Measurements from ENCODE around the gene TCTN3. TPM values are rescaled to one million over a fixed set of nuclear protein-coding genes. Genes with fewer than 3 reads are reported as not detected.
"Not testable (repeated sequence)": the region's sequence is repeated elsewhere in the genome, so short reads cannot be mapped to it uniquely, and the experiment has no call there.

Gene TCTN3
- total RNA-seq, 5 donors from 2014 or later (not counting 1 experiment from before 2014, with no cell fraction given) = 16.2 to 20.2 (median 18.8) TPM

DNA sequence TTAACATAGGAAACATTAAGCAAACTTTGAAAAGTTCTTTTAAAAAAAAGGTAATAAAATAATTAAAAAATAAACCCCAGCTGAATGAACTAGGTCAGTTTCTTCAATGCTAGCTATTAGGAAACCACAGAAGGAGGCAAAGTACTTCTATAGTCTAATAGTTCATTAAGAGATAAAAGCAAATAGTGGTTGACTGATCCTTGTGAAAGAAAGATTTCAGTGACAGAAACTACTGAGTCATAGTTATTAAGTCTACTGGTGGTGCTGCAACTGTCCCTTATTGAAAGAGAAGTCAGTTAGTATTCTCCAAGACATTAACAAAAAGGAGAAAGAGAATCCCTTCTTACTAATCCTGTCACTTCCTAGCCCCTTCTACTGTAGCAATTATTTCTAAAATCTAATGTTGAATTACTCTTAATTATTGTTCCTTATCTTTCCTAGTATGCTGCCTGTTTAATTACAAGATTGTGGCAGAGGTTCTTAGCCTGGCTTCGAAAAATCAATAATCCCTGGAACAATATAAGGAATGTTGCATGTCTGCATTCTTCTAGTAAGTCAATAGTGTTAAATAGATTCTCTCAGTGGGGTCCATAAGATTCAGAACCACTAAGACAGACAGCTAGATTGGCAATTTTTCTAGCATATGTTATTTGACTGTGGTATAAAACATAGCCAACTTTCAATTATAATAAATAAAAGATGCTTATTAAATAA lies 18.2 kb downstream of the TCTN3 start:
- Histone ChIP-seq H3K4me3 (ENCODE audit: control insufficient read depth in 1 of 2, extremely low read depth in 1 of 2, low read length in 1 of 2) (no peak overlapping the region), H3K27ac (ENCODE audit: low read length) (no peak overlapping the region), H3K27me3 (replicated peaks in 1 of 2; ENCODE audit: control insufficient read depth in 2 of 2, extremely low read depth in 1 of 2, insufficient read depth in 2 of 2, low read length in 1 of 2) (no peaks in the 10 kb centered on the region), H3K4me1 (ENCODE audit: control insufficient read depth in 1 of 2, extremely low read depth in 1 of 2, insufficient read depth in 2 of 2, low read length in 2 of 2) (no peaks in the 10 kb centered on the region), H3K9me3 (no peaks in the 10 kb centered on the region), H3K36me3 (ENCODE audit: control insufficient read depth in 2 of 2, extremely low read depth in 1 of 2, insufficient read depth in 1 of 2, low read length in 1 of 2) (peaks cover 0 to 35% of the 10 kb centered on the region in 2 donors)
- Mint-ChIP-seq H3K27ac (no peak overlapping the region), H3K36me3 (peaks cover 25% of the 10 kb centered on the region), H3K27me3 (no peaks in the 10 kb centered on the region), H3K4me1 (no peaks in the 10 kb centered on the region), H3K9me3 (no peaks in the 10 kb centered on the region), H3K4me3 (no peak overlapping the region)
- no peak for DNase-seq
- POLR2A ChIA-PET = interaction anchor here in 1 of 2 donors (0.7 kb wide), 1 partner anchor 11 kb away, joined by 3 read pairs; no protein-coding TSS in a partner anchor
- ATAC-seq (replicated peaks in 1 of 4) = no peak
- CTCF ChIA-PET = interaction anchor here (0.6 to 2.6 kb wide), 3 partner anchors 18 to 21 kb away, joined by 3 to 11 read pairs (median 3); partner anchors contain the start of gene TCTN3 (in 2 of the 2)
- no CpG with 5 or more reads among the region's 1 CpG for WGBS (ENCODE audit: insufficient coverage)

DNA sequence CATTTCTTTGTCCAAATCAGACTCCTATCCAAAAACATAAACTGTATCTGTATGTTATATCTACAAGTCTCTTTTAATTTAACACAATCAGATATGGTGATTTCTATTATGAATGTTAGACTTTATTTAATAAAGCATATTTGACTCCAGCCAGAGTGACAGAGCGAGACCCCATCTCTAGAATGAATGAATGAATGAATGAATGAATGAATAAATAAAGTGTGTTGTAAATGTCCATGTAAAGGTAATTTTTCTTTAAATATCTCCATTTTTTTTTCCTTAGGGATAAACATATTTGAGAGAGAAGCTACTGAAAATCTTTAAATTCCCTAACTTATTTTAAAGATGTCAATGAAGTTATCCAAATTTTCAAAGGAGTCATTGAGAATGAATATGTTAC lies 19.1 kb downstream of the TCTN3 start:
- no peaks in the 10 kb centered on the region for H3K27me3 Mint-ChIP-seq
- ChIA-PET CTCF (interaction anchor here (0.6 to 2.6 kb wide), 3 partner anchors 19 to 43 kb away, joined by 3 to 11 read pairs (median 5); partner anchors contain the start of gene TCTN3 (in 2 of the 2)), POLR2A (interaction anchor here in 1 of 2 donors (0.7 kb wide), 1 partner anchor 10 kb away, joined by 3 read pairs; no protein-coding TSS in a partner anchor)
- no peak overlapping the region for H3K4me3 Mint-ChIP-seq
- Histone ChIP-seq H3K27ac (ENCODE audit: low read length) (no peak overlapping the region), H3K4me1 (ENCODE audit: control insufficient read depth in 1 of 2, extremely low read depth in 1 of 2, insufficient read depth in 2 of 2, low read length in 2 of 2) (no peaks in the 10 kb centered on the region), H3K4me3 (ENCODE audit: control insufficient read depth in 1 of 2, extremely low read depth in 1 of 2, low read length in 1 of 2) (no peak overlapping the region), H3K36me3 (ENCODE audit: control insufficient read depth in 2 of 2, extremely low read depth in 1 of 2, insufficient read depth in 1 of 2, low read length in 1 of 2) (peaks cover 0 to 26% of the 10 kb centered on the region in 2 donors), H3K9me3 (no peaks in the 10 kb centered on the region), H3K27me3 (replicated peaks in 1 of 2; ENCODE audit: control insufficient read depth in 2 of 2, extremely low read depth in 1 of 2, insufficient read depth in 2 of 2, low read length in 1 of 2) (no peaks in the 10 kb centered on the region)
- ATAC-seq (replicated peaks in 1 of 4) (no peak), DNase-seq (no peak)
- peaks cover 15% of the 10 kb centered on the region for H3K36me3 Mint-ChIP-seq
- H3K9me3 Mint-ChIP-seq = no peaks in the 10 kb centered on the region
- no peaks in the 10 kb centered on the region for H3K4me1 Mint-ChIP-seq
- H3K27ac Mint-ChIP-seq = no peak overlapping the region
- WGBS (ENCODE audit: insufficient coverage) = no CpG with 5 or more reads among the region's 1 CpG

DNA sequence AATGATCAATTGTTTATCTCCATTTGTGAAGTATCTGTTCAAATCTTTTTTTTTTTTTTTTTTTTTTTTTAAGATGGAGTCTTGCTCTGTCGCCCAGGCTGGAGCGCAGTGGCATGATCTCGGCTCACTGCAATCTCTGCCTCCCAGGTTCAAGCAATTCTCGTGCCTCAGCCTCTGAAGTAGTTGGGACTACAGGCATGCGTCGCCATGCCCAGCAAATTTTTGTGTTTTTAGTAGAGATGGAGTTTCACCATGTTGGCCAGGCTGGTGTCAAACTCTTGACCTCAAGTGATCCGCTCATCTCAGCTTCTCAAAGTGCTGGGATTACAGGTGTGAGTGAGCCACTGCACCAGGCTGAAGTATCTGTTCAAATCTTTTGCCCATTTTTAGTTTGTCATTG lies 21.1 kb downstream of the TCTN3 start:
- peaks cover 0 to 23% of the 10 kb centered on the region in 2 donors for H3K36me3 ChIP-seq (ENCODE audit: control insufficient read depth in 2 of 2, extremely low read depth in 1 of 2, insufficient read depth in 1 of 2, low read length in 1 of 2)
- H3K4me1 ChIP-seq (ENCODE audit: control insufficient read depth in 1 of 2, extremely low read depth in 1 of 2, insufficient read depth in 2 of 2, low read length in 2 of 2); DNase-seq; H3K27ac ChIP-seq (ENCODE audit: low read length); H3K27ac Mint-ChIP-seq; H3K4me3 ChIP-seq (ENCODE audit: control insufficient read depth in 1 of 2, extremely low read depth in 1 of 2, low read length in 1 of 2); ATAC-seq (replicated peaks in 1 of 4); H3K9me3 Mint-ChIP-seq; H3K4me3 Mint-ChIP-seq; H3K27me3 ChIP-seq (replicated peaks in 1 of 2; ENCODE audit: control insufficient read depth in 2 of 2, extremely low read depth in 1 of 2, insufficient read depth in 2 of 2, low read length in 1 of 2); H3K4me1 Mint-ChIP-seq; H3K27me3 Mint-ChIP-seq; H3K9me3 ChIP-seq: not testable (repeated sequence)
- POLR2A ChIA-PET = interaction anchor here (0.6 to 1.2 kb wide), 3 partner anchors 9 to 41 kb away, joined by 3 read pairs; no protein-coding TSS in a partner anchor
- WGBS (ENCODE audit: insufficient coverage) = 98% methylated on average over 6 of the region's 7 CpGs
- CTCF ChIA-PET = interaction anchor here in 1 of 2 donors (2.6 kb wide), 1 partner anchor 21 kb away, joined by 11 read pairs; the partner anchor contains the start of gene TCTN3
- peaks cover 28% of the 10 kb centered on the region for H3K36me3 Mint-ChIP-seq

DNA sequence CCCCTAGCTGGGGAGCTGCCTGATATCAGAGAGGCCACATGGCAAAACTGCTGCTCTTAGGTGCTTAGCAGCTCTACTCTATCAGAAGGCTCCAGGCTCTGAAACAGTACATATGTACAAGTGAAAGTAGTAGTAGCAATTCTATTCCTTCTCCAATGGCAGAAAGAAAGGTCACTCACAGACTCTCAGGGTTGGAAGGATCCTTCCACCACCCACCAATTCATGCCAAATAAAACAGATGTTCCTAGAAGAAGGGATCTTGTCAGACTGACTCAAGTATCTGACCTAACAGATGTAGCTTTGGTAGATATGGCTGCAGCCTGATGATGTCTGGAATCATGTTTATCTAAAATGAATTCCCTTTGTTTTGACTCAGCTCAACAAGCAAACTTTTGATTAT lies 29.2 kb downstream of the TCTN3 start:
- Mint-ChIP-seq H3K4me1 (no peaks in the 10 kb centered on the region), H3K27me3 (no peaks in the 10 kb centered on the region), H3K36me3 (peaks cover 20% of the 10 kb centered on the region), H3K9me3 (no peaks in the 10 kb centered on the region), H3K4me3 (no peak overlapping the region), H3K27ac (no peak overlapping the region)
- CTCF ChIA-PET = interaction anchor here in 1 of 2 donors (0.8 kb wide), 1 partner anchor 8 kb away, joined by 3 read pairs; the partner anchor contains the start of gene ALDH18A1
- no peak for DNase-seq
- H3K4me1 ChIP-seq (ENCODE audit: control insufficient read depth in 1 of 2, extremely low read depth in 1 of 2, insufficient read depth in 2 of 2, low read length in 2 of 2) = no peaks in the 10 kb centered on the region
- POLR2A ChIA-PET = interaction anchor here in 1 of 2 donors (0.6 kb wide), 1 partner anchor 10 kb away, joined by 3 read pairs; no protein-coding TSS in a partner anchor
- H3K4me3 ChIP-seq (ENCODE audit: control insufficient read depth in 1 of 2, extremely low read depth in 1 of 2, low read length in 1 of 2) = no peak overlapping the region
- no peak for ATAC-seq (replicated peaks in 1 of 4)
- no peak overlapping the region for H3K27ac ChIP-seq (ENCODE audit: low read length)
- no peaks in the 10 kb centered on the region for H3K9me3 ChIP-seq
- H3K36me3 ChIP-seq (ENCODE audit: control insufficient read depth in 2 of 2, extremely low read depth in 1 of 2, insufficient read depth in 1 of 2, low read length in 1 of 2) = peaks cover 0 to 17% of the 10 kb centered on the region in 2 donors
- H3K27me3 ChIP-seq (replicated peaks in 1 of 2; ENCODE audit: control insufficient read depth in 2 of 2, extremely low read depth in 1 of 2, insufficient read depth in 2 of 2, low read length in 1 of 2) = no peaks in the 10 kb centered on the region

DNA sequence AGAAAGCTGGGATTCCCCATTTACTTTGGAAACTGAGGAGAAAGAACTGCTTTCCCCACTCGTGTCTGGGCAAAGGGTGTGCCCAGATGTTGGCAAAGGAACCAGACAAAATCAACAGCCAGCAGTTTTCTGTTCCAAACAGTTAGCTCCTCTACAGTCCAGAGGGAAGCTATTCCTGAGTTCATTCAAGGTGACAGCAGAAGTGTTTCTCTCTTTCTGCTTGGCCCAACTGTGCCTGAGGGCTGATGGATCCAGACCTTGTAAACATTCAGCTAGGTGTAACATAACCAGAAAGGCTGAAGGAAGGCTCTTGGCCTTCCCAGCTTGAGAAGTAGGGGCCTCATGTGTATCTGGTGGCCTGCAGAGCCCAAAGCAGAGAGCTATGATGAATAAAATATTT lies 30.2 kb downstream of the TCTN3 start:
- Histone ChIP-seq H3K27ac (ENCODE audit: low read length) (no peak overlapping the region), H3K4me3 (ENCODE audit: control insufficient read depth in 1 of 2, extremely low read depth in 1 of 2, low read length in 1 of 2) (no peak overlapping the region), H3K4me1 (ENCODE audit: control insufficient read depth in 1 of 2, extremely low read depth in 1 of 2, insufficient read depth in 2 of 2, low read length in 2 of 2) (no peaks in the 10 kb centered on the region), H3K36me3 (ENCODE audit: control insufficient read depth in 2 of 2, extremely low read depth in 1 of 2, insufficient read depth in 1 of 2, low read length in 1 of 2) (peaks cover 0 to 12% of the 10 kb centered on the region in 2 donors), H3K9me3 (no peaks in the 10 kb centered on the region), H3K27me3 (replicated peaks in 1 of 2; ENCODE audit: control insufficient read depth in 2 of 2, extremely low read depth in 1 of 2, insufficient read depth in 2 of 2, low read length in 1 of 2) (no peaks in the 10 kb centered on the region)
- POLR2A ChIA-PET = interaction anchor here in 1 of 2 donors (1.0 kb wide), 1 partner anchor 10 kb away, joined by 3 read pairs; no protein-coding TSS in a partner anchor
- no peak for ATAC-seq (replicated peaks in 1 of 4)
- WGBS (ENCODE audit: insufficient coverage) = 78% methylated on average over 1 of the region's 1 CpG
- no peaks in the 10 kb centered on the region for H3K27me3 Mint-ChIP-seq
- no peak overlapping the region for H3K4me3 Mint-ChIP-seq
- no peak overlapping the region for H3K27ac Mint-ChIP-seq
- CTCF ChIA-PET = interaction anchor here in 1 of 2 donors (0.6 kb wide), 1 partner anchor 187 kb away, joined by 3 read pairs; no protein-coding TSS in a partner anchor
- H3K36me3 Mint-ChIP-seq = peaks cover 14% of the 10 kb centered on the region
- H3K4me1 Mint-ChIP-seq = no peaks in the 10 kb centered on the region
- DNase-seq = no peak
- H3K9me3 Mint-ChIP-seq = no peaks in the 10 kb centered on the region

DNA sequence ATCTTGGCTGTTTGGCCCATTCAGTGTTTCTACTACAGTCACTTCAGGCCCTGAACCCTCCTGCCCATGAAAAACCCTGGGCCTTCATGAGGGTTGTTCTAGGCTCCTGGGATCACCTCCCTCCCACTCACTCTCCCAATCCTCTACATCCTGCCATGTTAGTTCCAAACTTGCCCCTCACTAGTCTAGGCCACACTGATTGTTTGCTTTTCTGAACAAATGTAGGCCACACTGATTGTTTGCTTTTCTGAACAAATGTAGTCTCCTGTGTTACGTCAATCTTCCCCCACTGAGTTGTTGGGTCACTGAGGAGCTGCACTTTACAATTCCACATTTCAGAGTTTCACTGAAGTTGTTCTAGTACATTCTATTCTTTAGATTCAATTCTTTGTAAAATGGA lies 31.9 kb downstream of the TCTN3 start:
- no peak overlapping the region for H3K4me3 Mint-ChIP-seq
- no CpG with 5 or more reads among the region's 1 CpG for whole genome bisulfite sequencing (ENCODE audit: insufficient coverage)
- no peak overlapping the region for H3K27ac ChIP-seq (ENCODE audit: low read length)

More for the DNA sequence above, 31.9 kb downstream of the TCTN3 start:
- ChIA-PET POLR2A (interaction anchor here in 1 of 2 donors (0.5 kb wide), 1 partner anchor 1830 kb away, joined by 7 read pairs; no protein-coding TSS in a partner anchor), CTCF (no interaction called here)
- no peak for ATAC-seq (replicated peaks in 1 of 4)
- H3K27me3 Mint-ChIP-seq = no peaks in the 10 kb centered on the region
- H3K36me3 Mint-ChIP-seq = peaks cover 3% of the 10 kb centered on the region
- no peaks in the 10 kb centered on the region for H3K9me3 ChIP-seq
- H3K4me3 ChIP-seq (ENCODE audit: control insufficient read depth in 1 of 2, extremely low read depth in 1 of 2, low read length in 1 of 2) = no peak overlapping the region
- DNase-seq = no peak
- peaks cover 0 to 8% of the 10 kb centered on the region in 2 donors for H3K36me3 ChIP-seq (ENCODE audit: control insufficient read depth in 2 of 2, extremely low read depth in 1 of 2, insufficient read depth in 1 of 2, low read length in 1 of 2)
- peaks cover 2 to 6% of the 10 kb centered on the region in 2 experiments for H3K4me1 ChIP-seq (ENCODE audit: control insufficient read depth in 1 of 2, extremely low read depth in 1 of 2, insufficient read depth in 2 of 2, low read length in 2 of 2)
- no peak overlapping the region for H3K27ac Mint-ChIP-seq
- peaks cover 1 to 3% (median 3%) of the 10 kb centered on the region in 3 donors for H3K4me1 Mint-ChIP-seq
- H3K9me3 Mint-ChIP-seq = no peaks in the 10 kb centered on the region
- H3K27me3 ChIP-seq (replicated peaks in 1 of 2; ENCODE audit: control insufficient read depth in 2 of 2, extremely low read depth in 1 of 2, insufficient read depth in 2 of 2, low read length in 1 of 2) = no peaks in the 10 kb centered on the region

Measured in T-cell (primary cell).